ENCODE data around the gene RAVER1. TPM values are rescaled to one million over a fixed set of nuclear protein-coding genes. Genes with fewer than 3 reads are reported as not detected.
"Not testable (repeated sequence)": the region's sequence is repeated elsewhere in the genome, so short reads cannot be mapped to it uniquely, and the experiment has no call there.

RAVER1 gene
- total RNA-seq, 1 experiment from 2014 or later: 7.1 TPM

- no peak for DNase-seq (ENCODE audit: low spot score)
Observed at GRCh38 chr19:10291554-10292205, 41.6 kb downstream of the RAVER1 start.

DNA sequence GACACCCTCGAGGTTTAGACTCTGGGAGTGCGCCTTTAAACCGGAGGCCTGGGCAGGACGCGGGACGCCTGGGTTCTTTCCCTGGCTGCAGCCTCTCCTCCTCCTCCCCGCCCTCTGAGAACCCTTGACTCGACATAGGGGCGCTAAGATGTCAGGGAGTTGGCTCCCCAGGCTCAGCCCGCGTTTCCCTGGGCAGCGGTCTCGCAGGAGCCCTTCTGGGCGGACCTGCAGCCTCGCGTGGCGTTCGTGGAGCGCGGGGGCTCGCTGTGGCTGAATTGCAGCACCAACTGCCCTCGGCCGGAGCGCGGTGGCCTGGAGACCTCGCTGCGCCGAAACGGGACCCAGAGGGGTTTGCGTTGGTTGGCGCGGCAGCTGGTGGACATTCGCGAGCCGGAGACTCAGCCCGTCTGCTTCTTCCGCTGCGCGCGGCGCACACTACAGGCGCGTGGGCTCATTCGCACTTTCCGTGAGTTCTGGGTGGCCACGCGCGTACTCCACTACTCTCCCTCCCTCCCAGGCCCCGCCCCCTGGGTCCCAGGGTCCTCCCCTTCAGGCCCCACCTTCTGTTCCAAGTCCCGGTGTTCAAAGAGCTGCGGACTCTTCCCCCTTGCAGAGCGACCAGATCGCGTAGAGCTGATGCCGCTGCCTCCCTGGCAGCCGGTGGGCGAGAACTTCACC, 42.3 kb downstream of the RAVER1 start:
- DNase-seq (ENCODE audit: low spot score): no peak

DNA sequence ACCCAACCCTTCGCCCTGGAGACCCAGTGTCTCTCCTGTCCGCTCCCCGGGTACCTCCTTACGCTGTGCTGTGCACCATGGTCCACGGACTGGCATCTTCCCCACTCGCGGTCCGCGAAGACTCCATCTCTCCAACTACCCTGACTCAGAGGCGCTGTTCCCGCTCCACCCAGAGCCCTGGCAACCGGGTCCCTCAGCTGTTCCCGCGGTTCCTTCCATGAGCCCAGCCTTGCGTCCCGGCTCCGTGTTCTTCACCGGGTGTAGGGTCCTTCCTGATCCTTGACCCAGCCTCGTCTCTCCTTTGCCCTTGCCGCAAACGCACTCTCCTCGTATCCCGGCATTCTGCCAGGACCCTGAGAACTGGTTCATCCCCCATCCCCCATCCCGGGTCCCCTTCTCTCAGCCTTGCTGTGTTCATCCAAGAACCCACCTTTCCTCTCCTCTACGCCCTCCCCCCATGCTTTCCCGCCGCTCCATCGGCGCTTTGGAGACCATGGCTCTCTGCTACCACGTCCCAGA, 42.9 kb downstream of the RAVER1 start:
- no peak for DNase-seq (ENCODE audit: low spot score)

- no peak for DNase-seq (ENCODE audit: low spot score)
Observed at GRCh38 chr19:10289836-10290356, 43.4 kb downstream of the RAVER1 start, which contains the start of gene ICAM5. ICAM5 (plus strand) TSS chr19:10289952; CDS start chr19:10290044, 92 bp downstream.

DNA sequence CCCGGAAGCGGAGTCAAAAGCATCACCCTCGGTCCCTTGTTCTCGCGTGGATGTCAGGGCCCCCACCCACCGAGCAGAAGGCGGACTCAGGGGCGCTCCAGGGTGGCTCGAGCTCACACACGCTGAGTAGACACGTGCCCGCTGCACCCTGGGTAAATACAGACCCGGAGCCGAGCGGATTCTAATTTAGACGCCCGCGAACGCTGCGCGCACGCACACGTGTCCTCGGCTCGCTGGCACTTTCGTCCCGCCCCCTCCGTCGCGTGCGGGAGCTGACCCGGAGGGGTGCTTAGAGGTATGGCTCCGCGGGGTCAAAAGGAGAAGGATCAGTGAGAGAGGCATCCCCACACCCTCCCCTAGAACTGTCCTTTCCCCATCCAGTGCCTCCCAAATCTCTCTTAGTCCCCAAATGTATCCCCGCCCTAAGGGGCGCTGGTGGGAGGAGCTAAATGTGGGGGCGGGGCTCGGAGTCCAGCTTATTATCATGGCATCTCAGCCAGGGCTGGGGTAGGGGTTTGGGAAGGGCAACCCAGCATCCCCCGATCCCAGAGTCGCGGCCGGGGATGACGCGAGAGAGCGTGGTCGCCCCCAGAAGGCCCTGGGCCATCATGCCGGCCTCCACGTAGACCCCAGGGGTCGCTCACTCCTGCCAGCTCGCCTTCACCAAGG, 44.0 kb downstream of the RAVER1 start:
- DNase-seq (ENCODE audit: low spot score): no peak

DNA sequence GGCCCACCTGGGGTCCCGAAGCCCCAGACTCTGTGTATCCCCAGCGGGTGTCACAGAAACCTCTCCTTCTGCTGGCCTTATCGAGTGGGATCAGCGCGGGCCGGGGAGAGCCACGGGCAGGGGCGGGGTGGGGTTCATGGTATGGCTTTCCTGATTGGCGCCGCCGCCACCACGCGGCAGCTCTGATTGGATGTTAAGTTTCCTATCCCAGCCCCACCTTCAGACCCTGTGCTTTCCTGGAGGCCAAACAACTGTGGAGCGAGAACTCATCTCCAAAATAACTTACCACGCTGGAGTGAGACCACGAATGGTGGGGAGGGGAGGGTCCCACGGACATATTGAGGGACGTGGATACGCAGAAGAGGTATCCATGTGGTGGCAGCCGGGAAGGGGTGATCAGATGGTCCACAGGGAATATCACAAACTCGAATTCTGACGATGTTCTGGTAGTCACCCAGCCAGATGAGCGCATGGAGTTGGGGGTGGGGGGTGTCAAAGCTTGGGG, 44.6 kb downstream of the RAVER1 start:
- no peak for DNase-seq (ENCODE audit: low spot score)

DNA sequence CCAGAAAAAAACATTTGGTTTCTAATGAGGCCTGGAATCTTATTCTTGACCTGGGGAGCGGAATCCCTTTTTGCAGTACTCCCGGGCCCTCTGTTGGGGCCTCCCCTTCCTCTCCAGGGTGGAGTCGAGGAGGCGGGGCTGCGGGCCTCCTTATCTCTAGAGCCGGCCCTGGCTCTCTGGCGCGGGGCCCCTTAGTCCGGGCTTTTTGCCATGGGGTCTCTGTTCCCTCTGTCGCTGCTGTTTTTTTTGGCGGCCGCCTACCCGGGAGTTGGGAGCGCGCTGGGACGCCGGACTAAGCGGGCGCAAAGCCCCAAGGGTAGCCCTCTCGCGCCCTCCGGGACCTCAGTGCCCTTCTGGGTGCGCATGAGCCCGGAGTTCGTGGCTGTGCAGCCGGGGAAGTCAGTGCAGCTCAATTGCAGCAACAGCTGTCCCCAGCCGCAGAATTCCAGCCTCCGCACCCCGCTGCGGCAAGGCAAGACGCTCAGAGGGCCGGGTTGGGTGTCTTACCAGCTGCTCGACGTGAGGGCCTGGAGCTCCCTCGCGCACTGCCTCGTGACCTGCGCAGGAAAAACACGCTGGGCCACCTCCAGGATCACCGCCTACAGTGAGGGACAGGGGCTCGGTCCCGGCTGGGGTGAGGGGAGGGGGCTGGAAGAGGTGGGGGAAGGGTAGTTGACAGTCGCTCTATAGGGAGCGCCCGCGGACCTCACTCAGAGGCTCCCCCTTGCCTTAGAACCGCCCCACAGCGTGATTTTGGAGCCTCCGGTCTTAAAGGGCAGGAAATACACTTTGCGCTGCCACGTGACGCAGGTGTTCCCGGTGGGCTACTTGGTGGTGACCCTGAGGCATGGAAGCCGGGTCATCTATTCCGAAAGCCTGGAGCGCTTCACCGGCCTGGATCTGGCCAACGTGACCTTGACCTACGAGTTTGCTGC, 46.3 kb downstream of the RAVER1 start, which contains the start of gene ICAM4:
TSS of gene ICAM4 (plus strand) at position 153 of the 935 bp plus-strand sequence. CDS start at position 211, 58 bp downstream.
- DNase-seq (ENCODE audit: low spot score): no peak

- DNase-seq (ENCODE audit: low spot score): no peak
Observed at GRCh38 chr19:10285393-10285792, 47.9 kb downstream of the RAVER1 start.

- DNase-seq (ENCODE audit: low spot score): no peak
Observed at GRCh38 chr19:10284960-10285278, 48.4 kb downstream of the RAVER1 start.

DNA sequence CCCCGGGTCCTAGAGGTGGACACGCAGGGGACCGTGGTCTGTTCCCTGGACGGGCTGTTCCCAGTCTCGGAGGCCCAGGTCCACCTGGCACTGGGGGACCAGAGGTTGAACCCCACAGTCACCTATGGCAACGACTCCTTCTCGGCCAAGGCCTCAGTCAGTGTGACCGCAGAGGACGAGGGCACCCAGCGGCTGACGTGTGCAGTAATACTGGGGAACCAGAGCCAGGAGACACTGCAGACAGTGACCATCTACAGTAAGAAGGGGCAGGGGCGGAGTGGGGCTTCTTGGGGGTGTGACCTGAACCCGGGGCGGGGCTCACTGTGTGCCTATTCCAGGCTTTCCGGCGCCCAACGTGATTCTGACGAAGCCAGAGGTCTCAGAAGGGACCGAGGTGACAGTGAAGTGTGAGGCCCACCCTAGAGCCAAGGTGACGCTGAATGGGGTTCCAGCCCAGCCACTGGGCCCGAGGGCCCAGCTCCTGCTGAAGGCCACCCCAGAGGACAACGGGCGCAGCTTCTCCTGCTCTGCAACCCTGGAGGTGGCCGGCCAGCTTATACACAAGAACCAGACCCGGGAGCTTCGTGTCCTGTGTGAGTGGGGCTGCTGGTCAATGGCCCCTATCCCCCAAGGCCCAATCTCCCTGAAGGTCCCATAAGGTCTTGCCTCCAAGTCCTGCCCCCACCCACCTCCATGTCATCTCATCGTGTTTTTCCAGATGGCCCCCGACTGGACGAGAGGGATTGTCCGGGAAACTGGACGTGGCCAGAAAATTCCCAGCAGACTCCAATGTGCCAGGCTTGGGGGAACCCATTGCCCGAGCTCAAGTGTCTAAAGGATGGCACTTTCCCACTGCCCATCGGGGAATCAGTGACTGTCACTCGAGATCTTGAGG, 49.0 kb downstream of the RAVER1 start:
- no peak for DNase-seq (ENCODE audit: low spot score)

DNA sequence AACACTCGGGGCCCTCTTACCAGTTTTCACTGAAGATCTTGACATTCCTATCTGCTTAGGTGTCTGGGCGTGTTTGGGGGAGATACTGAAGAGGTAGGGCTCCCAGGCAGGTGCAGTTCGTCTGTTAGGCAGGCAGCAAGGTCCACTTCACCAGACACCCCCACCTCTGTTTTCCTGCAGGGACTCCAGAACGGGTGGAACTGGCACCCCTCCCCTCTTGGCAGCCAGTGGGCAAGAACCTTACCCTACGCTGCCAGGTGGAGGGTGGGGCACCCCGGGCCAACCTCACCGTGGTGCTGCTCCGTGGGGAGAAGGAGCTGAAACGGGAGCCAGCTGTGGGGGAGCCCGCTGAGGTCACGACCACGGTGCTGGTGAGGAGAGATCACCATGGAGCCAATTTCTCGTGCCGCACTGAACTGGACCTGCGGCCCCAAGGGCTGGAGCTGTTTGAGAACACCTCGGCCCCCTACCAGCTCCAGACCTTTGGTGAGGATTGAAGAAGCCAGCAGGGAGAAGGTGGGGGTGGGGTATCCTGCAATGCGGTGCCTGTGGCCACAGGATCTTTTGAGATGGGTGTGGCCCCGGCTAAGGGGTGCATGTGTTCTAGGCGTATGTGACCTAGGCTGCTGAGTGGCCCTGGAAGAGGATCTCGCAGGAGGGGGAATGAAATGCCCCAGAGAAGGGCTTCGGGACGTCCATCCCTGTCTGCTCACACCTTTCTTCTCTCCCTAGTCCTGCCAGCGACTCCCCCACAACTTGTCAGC, 49.8 kb downstream of the RAVER1 start:
- no peak for DNase-seq (ENCODE audit: low spot score)

GRCh38 chr19:10282043-10282442, 51.3 kb downstream of the RAVER1 start:
- DNase-seq (ENCODE audit: low spot score): not testable (repeated sequence)

DNA sequence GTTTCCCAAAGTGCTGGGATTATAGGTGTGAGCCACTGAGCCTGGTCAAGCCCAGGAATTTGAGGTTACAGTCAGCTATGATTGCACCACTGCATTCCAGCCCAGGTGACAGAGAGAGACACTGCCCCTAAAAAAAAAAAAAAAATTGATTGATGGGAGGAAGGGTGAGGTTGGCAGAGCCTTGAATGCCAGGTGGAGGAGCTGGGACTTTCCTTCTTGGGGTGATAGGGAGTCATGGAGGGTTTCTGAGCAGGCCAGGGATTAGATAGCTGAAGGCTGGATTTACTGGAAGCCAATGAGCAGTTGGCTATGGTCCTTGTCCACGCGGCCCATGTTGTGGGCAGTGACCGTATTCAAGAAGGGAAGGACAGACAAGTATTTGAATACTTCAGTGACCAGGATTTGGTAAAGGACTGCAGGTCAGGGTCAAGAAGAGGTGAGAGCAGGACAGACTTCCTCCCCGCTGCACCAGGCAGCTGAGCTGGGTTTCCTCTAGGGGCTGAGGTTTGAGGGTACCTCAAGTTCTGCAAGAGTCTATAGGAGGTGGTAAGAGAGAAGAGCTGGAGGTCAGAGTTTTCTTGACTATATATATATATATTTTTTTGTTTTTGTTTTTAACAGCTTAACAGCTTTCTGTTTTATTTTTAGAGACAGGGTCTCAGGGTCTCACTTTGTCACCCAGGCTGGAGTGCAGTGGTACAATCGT, 53.4 kb downstream of the RAVER1 start:
- DNase-seq (ENCODE audit: low spot score): no peak

DNA sequence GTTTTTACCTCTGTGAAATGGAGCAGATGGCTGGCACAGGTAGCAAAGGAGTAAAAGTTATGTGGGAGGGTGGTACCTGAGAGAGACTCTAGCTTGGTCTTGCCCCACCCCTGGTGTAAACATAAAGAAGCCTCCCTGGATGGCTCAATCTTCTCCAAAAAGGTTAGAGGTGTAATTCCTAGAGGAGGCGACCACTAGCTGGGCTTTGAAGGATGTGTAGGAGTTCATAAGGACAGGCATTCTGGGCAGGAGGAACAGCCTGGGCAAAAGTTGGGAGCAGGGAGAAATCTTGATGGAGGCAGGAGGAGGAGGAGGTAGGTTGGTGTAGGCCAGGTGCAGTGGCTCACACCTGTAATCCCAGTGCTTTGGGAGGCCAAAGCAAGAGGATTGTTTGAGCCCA, 54.4 kb downstream of the RAVER1 start:
- no peak for DNase-seq (ENCODE audit: low spot score)

- DNase-seq (ENCODE audit: low spot score): no peak
Observed at GRCh38 chr19:10277795-10278589, 55.3 kb downstream of the RAVER1 start.

DNA sequence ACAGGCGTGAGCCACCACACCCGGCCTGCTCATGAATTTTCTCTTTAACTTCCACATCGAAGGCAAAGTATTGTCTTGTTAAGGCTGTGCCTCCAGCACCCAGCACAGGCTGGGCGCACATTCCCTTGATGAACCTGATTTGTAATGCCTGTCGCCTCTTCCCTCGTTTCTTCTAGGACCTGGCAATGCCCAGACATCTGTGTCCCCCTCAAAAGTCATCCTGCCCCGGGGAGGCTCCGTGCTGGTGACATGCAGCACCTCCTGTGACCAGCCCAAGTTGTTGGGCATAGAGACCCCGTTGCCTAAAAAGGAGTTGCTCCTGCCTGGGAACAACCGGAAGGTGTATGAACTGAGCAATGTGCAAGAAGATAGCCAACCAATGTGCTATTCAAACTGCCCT, 58.7 kb downstream of the RAVER1 start:
- no peak for DNase-seq (ENCODE audit: low spot score)

DNA sequence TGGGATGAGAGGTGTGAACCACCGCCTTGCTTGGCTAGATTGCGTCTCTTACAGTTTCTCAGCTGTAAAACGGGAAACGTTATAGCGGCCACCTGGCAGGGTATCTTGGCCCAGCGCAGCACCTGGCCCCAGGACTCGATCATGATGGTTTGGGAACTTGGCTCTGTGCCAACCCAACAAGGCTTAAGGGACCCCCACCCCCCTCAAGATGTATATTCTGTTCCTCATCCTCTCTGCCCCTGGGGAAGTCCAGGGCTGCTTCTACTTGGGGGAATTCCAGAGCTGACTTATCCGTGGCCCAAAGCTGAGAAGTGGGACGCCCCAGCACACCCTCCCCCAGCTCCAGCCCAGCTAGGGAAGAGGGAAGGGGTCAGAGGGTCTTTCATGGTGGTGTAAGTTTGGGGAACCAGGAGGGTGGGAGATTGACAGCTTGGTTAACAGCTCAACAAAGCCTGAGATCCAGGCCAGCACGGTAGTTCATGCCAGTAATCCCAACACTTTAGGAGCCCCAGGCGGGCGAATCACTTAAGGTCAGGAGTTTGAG, 61.7 kb downstream of the RAVER1 start:
- no peak for DNase-seq (ENCODE audit: low spot score)

All from H4 (cell line).